ENCODE data around the gene NELFB. TPM values are rescaled to one million over a fixed set of nuclear protein-coding genes. Genes with fewer than 3 reads are reported as not detected.

Gene NELFB
- total and polyA plus RNA-seq, 4 donors, result 4.7 to 24.6 (median 18.1) TPM

DNA sequence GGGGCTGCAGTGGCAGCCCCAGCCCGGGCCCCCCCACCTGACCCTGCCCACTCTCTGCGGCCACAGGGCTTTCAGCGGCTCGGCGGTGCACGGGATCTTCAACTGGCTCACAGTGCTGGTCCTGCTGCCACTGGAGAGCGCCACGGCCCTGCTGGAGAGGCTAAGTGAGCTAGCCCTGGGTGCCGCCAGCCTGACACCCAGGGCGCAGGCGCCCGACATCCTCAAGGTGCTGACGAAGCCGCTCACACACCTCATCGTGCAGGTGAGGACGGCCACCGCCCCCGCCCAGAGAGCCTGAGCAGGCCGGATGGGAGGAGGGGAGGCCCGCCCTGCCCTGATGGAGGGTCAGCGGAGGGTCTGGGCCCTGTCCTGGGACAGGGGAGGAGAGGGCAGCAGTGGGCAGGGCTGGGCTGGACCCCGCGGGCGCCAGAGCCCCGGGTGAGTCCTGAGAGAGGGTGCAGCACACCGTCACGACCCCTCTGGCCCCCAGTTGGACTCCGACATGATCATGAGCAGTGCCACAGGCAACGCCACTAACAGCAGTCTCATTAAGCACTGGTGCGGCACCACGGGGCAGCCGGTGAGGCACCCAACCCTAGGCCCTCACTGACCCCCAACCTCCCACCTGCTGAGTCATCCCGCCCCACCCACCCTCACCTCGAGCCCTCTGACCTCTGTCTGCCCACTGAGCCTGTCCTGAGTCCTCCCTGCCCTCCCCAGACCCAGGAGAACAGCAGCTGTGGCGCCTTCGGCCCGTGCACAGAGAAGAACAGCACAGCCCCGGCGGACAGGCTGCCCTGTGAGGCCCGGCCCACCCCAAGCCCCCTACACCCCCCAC, 21.8 kb upstream of the NELFB start:
- H3K9me3 ChIP-seq (ENCODE audit: control insufficient read depth in 4 of 4, low read length in 3 of 4), result no peaks in the 10 kb centered on the region
- TF ChIP-seq HNF4A (conservative IDR thresholded peaks at IDR 0.05), result no peak
- TF ChIP-seq, protein P1, sequence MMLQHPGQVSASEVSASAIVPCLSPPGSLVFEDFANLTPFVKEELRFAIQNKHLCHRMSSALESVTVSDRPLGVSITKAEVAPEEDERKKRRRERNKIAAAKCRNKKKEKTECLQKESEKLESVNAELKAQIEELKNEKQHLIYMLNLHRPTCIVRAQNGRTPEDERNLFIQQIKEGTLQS (IDR thresholded peaks at IDR 0.05), result no peak
- TF ChIP-seq, protein P2, sequence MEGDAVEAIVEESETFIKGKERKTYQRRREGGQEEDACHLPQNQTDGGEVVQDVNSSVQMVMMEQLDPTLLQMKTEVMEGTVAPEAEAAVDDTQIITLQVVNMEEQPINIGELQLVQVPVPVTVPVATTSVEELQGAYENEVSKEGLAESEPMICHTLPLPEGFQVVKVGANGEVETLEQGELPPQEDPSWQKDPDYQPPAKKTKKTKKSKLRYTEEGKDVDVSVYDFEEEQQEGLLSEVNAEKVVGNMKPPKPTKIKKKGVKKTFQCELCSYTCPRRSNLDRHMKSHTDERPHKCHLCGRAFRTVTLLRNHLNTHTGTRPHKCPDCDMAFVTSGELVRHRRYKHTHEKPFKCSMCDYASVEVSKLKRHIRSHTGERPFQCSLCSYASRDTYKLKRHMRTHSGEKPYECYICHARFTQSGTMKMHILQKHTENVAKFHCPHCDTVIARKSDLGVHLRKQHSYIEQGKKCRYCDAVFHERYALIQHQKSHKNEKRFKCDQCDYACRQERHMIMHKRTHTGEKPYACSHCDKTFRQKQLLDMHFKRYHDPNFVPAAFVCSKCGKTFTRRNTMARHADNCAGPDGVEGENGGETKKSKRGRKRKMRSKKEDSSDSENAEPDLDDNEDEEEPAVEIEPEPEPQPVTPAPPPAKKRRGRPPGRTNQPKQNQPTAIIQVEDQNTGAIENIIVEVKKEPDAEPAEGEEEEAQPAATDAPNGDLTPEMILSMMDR (IDR thresholded peaks at IDR 0.05; ENCODE audit: low read depth, low read length, missing input control), result no peak
- no peak for TF ChIP-seq FOXA1 (IDR thresholded peaks at IDR 0.05)
- no peak for TF ChIP-seq JUND (IDR thresholded peaks at IDR 0.05)
- no peaks in the 10 kb centered on the region for H3K27me3 ChIP-seq (ENCODE audit: control insufficient read depth in 4 of 4, insufficient read depth in 4 of 4, low read length in 3 of 4)
- H3K36me3 ChIP-seq (ENCODE audit: control insufficient read depth in 4 of 4, insufficient read depth in 3 of 4, low read depth in 1 of 4, low read length in 3 of 4), result no peaks in the 10 kb centered on the region
- no peak for DNase-seq (ENCODE audit: low spot score)
- H3K4me1 ChIP-seq (ENCODE audit: control insufficient read depth in 4 of 4, insufficient read depth in 4 of 4, low read length in 3 of 4), result peaks cover 5 to 21% (median 8%) of the 10 kb centered on the region in 4 donors
- no peak overlapping the region for H3K9ac ChIP-seq (ENCODE audit: low read depth in 1 of 2, low read length in 2 of 2)
- no peak overlapping the region for H3K27ac ChIP-seq (ENCODE audit: low read depth in 1 of 2, low read length in 2 of 2)
- H3K4me3 ChIP-seq (ENCODE audit: low read depth in 1 of 3, low read length in 3 of 3), result no peak overlapping the region
- 75% methylated on average over 40 of the region's 40 CpGs for WGBS

DNA sequence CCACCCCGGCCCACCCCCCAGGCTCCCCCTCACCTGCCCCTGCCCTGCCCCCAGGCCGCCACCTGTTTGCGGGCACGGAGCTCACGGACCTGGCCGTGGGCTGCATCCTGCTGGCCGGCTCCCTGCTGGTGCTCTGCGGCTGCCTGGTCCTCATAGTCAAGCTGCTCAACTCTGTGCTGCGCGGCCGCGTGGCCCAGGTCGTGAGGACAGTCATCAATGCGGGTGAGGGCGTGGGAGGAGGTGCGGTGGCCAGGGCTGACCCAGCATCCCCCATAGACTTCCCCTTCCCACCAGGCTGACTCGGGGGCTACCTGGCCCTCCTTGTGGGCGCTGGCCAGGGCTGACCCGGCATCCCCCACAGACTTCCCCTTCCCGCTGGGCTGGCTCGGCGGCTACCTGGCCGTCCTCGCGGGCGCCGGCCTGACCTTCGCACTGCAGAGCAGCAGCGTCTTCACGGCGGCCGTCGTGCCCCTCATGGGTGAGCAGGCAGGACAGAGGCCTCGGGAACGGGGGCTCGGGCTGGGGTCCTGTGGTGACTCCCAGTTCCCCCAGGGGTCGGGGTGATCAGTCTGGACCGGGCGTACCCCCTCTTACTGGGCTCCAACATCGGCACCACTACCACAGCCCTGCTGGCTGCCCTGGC, 21.0 kb upstream of the NELFB start:
- TF ChIP-seq FOXA1 (IDR thresholded peaks at IDR 0.05), result no peak
- TF ChIP-seq, protein P3, sequence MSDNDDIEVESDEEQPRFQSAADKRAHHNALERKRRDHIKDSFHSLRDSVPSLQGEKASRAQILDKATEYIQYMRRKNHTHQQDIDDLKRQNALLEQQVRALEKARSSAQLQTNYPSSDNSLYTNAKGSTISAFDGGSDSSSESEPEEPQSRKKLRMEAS (IDR thresholded peaks at IDR 0.05), result no peak
- TF ChIP-seq EGR1 (IDR thresholded peaks at IDR 0.05; ENCODE audit: low read depth in 2 of 2), result no peak
- TF ChIP-seq RAD21 (IDR thresholded peaks at IDR 0.05), result no peak
- TF ChIP-seq HNF4G (IDR thresholded peaks at IDR 0.05), result no peak
- no peak for TF ChIP-seq SP1 (IDR thresholded peaks at IDR 0.05)
- TF ChIP-seq, protein P1 (IDR thresholded peaks at IDR 0.05), result no peak
- no peak for TF ChIP-seq FOXA2 (IDR thresholded peaks at IDR 0.05)
- TF ChIP-seq YY1 (IDR thresholded peaks at IDR 0.05), result no peak
- TF ChIP-seq, protein P4, sequence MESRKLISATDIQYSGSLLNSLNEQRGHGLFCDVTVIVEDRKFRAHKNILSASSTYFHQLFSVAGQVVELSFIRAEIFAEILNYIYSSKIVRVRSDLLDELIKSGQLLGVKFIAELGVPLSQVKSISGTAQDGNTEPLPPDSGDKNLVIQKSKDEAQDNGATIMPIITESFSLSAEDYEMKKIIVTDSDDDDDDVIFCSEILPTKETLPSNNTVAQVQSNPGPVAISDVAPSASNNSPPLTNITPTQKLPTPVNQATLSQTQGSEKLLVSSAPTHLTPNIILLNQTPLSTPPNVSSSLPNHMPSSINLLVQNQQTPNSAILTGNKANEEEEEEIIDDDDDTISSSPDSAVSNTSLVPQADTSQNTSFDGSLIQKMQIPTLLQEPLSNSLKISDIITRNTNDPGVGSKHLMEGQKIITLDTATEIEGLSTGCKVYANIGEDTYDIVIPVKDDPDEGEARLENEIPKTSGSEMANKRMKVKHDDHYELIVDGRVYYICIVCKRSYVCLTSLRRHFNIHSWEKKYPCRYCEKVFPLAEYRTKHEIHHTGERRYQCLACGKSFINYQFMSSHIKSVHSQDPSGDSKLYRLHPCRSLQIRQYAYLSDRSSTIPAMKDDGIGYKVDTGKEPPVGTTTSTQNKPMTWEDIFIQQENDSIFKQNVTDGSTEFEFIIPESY (IDR thresholded peaks at IDR 0.05), result no peak
- no peak for TF ChIP-seq RXRA (IDR thresholded peaks at IDR 0.05)
- TF ChIP-seq NR2F2 (IDR thresholded peaks at IDR 0.05), result no peak
- TF ChIP-seq GABPA (IDR thresholded peaks at IDR 0.05 in 1 of 2, conservative IDR thresholded peaks at IDR 0.05 in 1 of 2), result no peak
- TF ChIP-seq TAF1 (conservative IDR thresholded peaks at IDR 0.05), result no peak
- DNase-seq (ENCODE audit: low spot score), result no peak
- Histone ChIP-seq H3K4me3 (ENCODE audit: low read depth in 1 of 3, low read length in 3 of 3) (no peak overlapping the region), H3K27ac (ENCODE audit: low read depth in 1 of 2, low read length in 2 of 2) (no peak overlapping the region), H3K27me3 (ENCODE audit: control insufficient read depth in 4 of 4, insufficient read depth in 4 of 4, low read length in 3 of 4) (no peaks in the 10 kb centered on the region), H3K9me3 (ENCODE audit: control insufficient read depth in 4 of 4, low read length in 3 of 4) (no peaks in the 10 kb centered on the region), H3K4me1 (ENCODE audit: control insufficient read depth in 4 of 4, insufficient read depth in 4 of 4, low read length in 3 of 4) (peaks cover 5 to 21% (median 8%) of the 10 kb centered on the region in 4 donors), H3K9ac (ENCODE audit: low read depth in 1 of 2, low read length in 2 of 2) (no peak overlapping the region), H3K36me3 (ENCODE audit: control insufficient read depth in 4 of 4, insufficient read depth in 3 of 4, low read depth in 1 of 4, low read length in 3 of 4) (no peaks in the 10 kb centered on the region)
- 39% methylated on average over 40 of the region's 40 CpGs for WGBS
